PC-9 (cell line): ENCODE results near the gene CILP. TPM values are rescaled to one million over a fixed set of nuclear protein-coding genes. Genes with fewer than 3 reads are reported as not detected.

Experiments
- BruUV-seq: library from RNA; stranded (reverse); fragments of 400-500 nt; replicated peaks from 2 replicates; lab custom pipeline; 2021; lab: Mats Ljungman, UMichigan
- CTCF ChIA-PET: fragments of 300-600 bp; sonication (Branson Sonifier 250); formaldehyde crosslinking; loops from one replicate; lab custom pipeline; 2022; ENCODE audit warnings: antibody characterized with exemption; lab: Charles Lee
- POLR2A ChIA-PET: fragments of 300-600 bp; sonication (Branson Sonifier 250); formaldehyde crosslinking; loops from one replicate; lab custom pipeline; 2022; ENCODE audit warnings: antibody characterized with exemption; ENCODE audit not compliant: unreplicated experiment; lab: Charles Lee
- DNase-seq, 2 experiments: peaks; one replicate each; pipeline versions ENCODE4 v3.0.0 to v3.0.0-alpha.2; 2015 to 2022; ENCODE audit warnings: mixed read lengths in 1 of 2
- H2AFZ ChIP-seq: fragments of 200-600 bp; sonication (generic); 2 replicates; pipeline ENCODE4 v1.8.1; 2017; ENCODE audit warnings: antibody characterized with exemption
- H3F3A ChIP-seq: fragments of 200-600 bp; sonication (generic); 2 replicates; pipeline ENCODE4 v1.8.1; 2017; ENCODE audit warnings: antibody characterized with exemption, mild to moderate bottlenecking, low read depth; ENCODE audit not compliant: insufficient read depth
- H3K27ac ChIP-seq: fragments of 200-600 bp; sonication (generic); 2 replicates; pipeline ENCODE4 v1.6.1; 2016; ENCODE audit warnings: mixed run types
- H3K27me3 ChIP-seq: fragments of 200-600 bp; sonication (generic); 2 replicates; pipeline ENCODE4 v1.6.1; 2016; ENCODE audit warnings: low read depth, mixed run types; ENCODE audit not compliant: insufficient read depth
- H3K36me3 ChIP-seq: fragments of 200-600 bp; sonication (generic); 2 replicates; pipeline ENCODE4 v1.6.1; 2016; ENCODE audit warnings: low read depth, mixed run types
- H3K4me1 ChIP-seq: fragments of 200-600 bp; sonication (generic); replicated peaks from 2 replicates; pipeline ENCODE4 v1.6.1; 2016; ENCODE audit warnings: mixed run types; ENCODE audit not compliant: insufficient read depth
- H3K4me2 ChIP-seq: fragments of 200-600 bp; sonication (generic); 2 replicates; pipeline ENCODE4 v1.6.1; 2017; ENCODE audit warnings: mixed run types
- H3K4me3 ChIP-seq: fragments of 200-600 bp; sonication (generic); 2 replicates; pipeline ENCODE4 v1.6.1; 2016; ENCODE audit warnings: mixed run types
- H3K79me2 ChIP-seq: fragments of 200-600 bp; sonication (generic); 2 replicates; pipeline ENCODE4 v1.6.1; 2017; ENCODE audit warnings: low read depth, mixed run types
- H3K9me2 ChIP-seq: fragments of 200-600 bp; sonication (generic); 2 replicates; pipeline ENCODE4 v1.8.1; 2017; ENCODE audit warnings: mild to moderate bottlenecking; ENCODE audit not compliant: insufficient read depth
- H3K9me3 ChIP-seq: fragments of 200-600 bp; sonication (generic); 2 replicates; pipeline ENCODE4 v1.8.1; 2016; ENCODE audit warnings: low read depth; ENCODE audit not compliant: insufficient read depth
- H4K20me1 ChIP-seq: fragments of 200-600 bp; sonication (generic); 2 replicates; pipeline ENCODE4 v1.8.1; 2017; ENCODE audit not compliant: insufficient read depth
- EZH2 ChIP-seq: fragments of 200-600 bp; sonication (generic); IDR thresholded peaks from 2 replicates; pipeline ENCODE4 v1.8.0; 2017; ENCODE audit warnings: antibody characterized with exemption, low read depth
- intact Hi-C: fragments of 100-400 bp; cut with micrococcal nuclease; formaldehyde crosslinking; loops from one replicate; pipeline ENCODE4 v1.10.0; 2022; ENCODE audit not compliant: unreplicated experiment
- total RNA-seq: library from RNA; stranded (reverse); gene quantifications from 2 replicates; pipeline ENCODE4 v1.2.3, GENCODE V29; 2021
- TF ChIP-seq, protein P1 (sequence below): fragments of 200-600 bp; sonication (generic); conservative IDR thresholded peaks from 2 replicates; pipeline ENCODE4 v1.6.1; 2017; ENCODE audit warnings: mixed run types, antibody characterized with exemption, mild to moderate bottlenecking, moderate library complexity

CILP gene
- total RNA-seq, 1 experiment from 2014 or later, result 0.07 TPM

DNA sequence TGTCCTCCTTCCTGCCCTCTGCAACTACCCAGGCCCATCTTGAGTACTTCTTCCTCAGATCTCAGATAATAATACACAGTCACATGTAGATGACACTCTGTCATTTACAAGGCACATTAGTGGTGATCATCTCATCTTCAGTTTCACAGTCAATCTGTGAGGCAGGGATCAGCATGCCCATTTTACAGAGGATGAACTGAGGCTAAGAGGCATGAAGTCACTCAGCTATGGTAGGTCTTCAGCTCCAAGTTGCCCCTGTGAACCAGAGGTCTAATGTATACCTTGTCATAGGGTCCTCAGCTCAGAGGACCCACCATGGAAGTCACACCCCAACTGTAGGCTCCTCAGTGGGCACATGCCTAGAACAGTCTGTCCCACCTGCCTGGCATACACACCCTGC lies 4.2 kb upstream of the CILP start:
- Histone ChIP-seq H3K79me2 (no peaks in the 10 kb centered on the region), H3K4me3 (no peak overlapping the region), H3K4me1 (peaks cover 18% of the 10 kb centered on the region), H4K20me1 (no peaks in the 10 kb centered on the region), H3K4me2 (no peak overlapping the region), H3K27me3 (no peaks in the 10 kb centered on the region), H3K36me3 (no peaks in the 10 kb centered on the region), H3K9me2 (no peaks in the 10 kb centered on the region), H2AFZ (no peak overlapping the region), H3F3A (peaks cover 2% of the 10 kb centered on the region; the same call in 1 of the 2 replicates), H3K27ac (no peak overlapping the region), H3K9me3 (no peaks in the 10 kb centered on the region)
- ChIA-PET POLR2A (no interaction called here), CTCF (no interaction called here)
- intact Hi-C loops, result no loop called here
- DNase-seq, result no peak
- BruUV-seq, result no TSS peak
- TF ChIP-seq, protein P1, sequence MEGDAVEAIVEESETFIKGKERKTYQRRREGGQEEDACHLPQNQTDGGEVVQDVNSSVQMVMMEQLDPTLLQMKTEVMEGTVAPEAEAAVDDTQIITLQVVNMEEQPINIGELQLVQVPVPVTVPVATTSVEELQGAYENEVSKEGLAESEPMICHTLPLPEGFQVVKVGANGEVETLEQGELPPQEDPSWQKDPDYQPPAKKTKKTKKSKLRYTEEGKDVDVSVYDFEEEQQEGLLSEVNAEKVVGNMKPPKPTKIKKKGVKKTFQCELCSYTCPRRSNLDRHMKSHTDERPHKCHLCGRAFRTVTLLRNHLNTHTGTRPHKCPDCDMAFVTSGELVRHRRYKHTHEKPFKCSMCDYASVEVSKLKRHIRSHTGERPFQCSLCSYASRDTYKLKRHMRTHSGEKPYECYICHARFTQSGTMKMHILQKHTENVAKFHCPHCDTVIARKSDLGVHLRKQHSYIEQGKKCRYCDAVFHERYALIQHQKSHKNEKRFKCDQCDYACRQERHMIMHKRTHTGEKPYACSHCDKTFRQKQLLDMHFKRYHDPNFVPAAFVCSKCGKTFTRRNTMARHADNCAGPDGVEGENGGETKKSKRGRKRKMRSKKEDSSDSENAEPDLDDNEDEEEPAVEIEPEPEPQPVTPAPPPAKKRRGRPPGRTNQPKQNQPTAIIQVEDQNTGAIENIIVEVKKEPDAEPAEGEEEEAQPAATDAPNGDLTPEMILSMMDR, result no peak
- TF ChIP-seq EZH2, result no peak

DNA sequence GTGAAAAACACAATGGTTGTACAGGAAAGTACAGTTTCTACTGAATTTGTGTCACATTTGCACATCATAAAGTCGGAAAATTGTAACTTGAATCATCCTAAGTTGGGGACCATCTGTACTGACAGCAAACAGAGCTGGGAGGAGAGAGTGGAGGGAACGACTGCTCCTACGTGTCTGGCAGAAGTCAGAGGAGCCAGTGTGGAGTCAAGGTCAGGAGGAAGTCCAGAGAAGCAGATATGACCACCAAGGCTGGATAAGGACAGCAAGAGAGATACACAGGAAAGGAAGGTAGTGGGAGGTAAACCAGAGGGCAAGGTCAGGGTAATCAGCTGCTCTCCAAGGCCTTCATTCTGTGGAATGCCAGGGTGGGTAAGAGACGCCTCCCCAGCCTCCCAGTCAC lies 2.7 kb upstream of the CILP start:
- CTCF ChIA-PET, result no interaction called here
- POLR2A ChIA-PET, result no interaction called here
- intact Hi-C loops, result no loop called here

DNA sequence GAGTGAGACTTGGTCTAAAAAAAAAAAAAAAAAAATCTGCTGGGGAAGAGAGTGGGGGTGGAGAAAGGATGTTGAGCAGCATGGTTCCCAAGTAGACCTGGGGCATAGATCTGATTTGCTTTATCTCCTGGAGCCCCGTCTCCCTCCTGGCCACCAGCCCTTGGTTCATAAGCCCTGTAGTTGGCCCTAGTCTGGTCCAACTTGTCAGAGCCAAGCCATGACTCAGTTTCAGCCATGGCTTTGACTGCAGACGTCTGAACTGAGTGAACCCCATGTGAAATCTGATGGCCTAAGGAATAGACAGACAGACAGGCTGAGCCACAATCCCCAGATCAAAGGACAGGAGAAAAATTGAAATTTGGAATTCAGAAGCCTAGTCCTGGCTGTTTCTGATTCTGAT lies 2.0 kb upstream of the CILP start:
- BruUV-seq, result no TSS peak
- no peaks in the 10 kb centered on the region for H3K9me2 ChIP-seq
- peaks cover 17% of the 10 kb centered on the region; the same call in 1 of the 2 replicates for H3F3A ChIP-seq
- no peaks in the 10 kb centered on the region for H3K79me2 ChIP-seq
- H4K20me1 ChIP-seq, result no peaks in the 10 kb centered on the region
- POLR2A ChIA-PET, result no interaction called here
- peaks cover 34% of the 10 kb centered on the region for H3K4me1 ChIP-seq
- H3K27ac ChIP-seq, result no peak overlapping the region
- no peaks in the 10 kb centered on the region for H3K9me3 ChIP-seq
- H3K27me3 ChIP-seq, result no peaks in the 10 kb centered on the region
- no peak for TF ChIP-seq EZH2
- TF ChIP-seq, protein P1, result no peak
- H3K4me2 ChIP-seq, result no peak overlapping the region
- intact Hi-C loops, result no loop called here
- CTCF ChIA-PET, result no interaction called here
- no peaks in the 10 kb centered on the region for H3K36me3 ChIP-seq
- no peak overlapping the region for H2AFZ ChIP-seq
- no peak overlapping the region for H3K4me3 ChIP-seq
- DNase-seq, result no peak

More for the DNA sequence above, 2.7 kb upstream of the CILP start:
- Histone ChIP-seq H3K27me3 (no peaks in the 10 kb centered on the region), H3F3A (peaks cover 17% of the 10 kb centered on the region; the same call in 1 of the 2 replicates), H3K27ac (no peak overlapping the region), H3K36me3 (no peaks in the 10 kb centered on the region), H3K79me2 (no peaks in the 10 kb centered on the region), H3K9me2 (no peaks in the 10 kb centered on the region), H2AFZ (no peak overlapping the region), H3K4me3 (no peak overlapping the region), H3K4me1 (peaks cover 33% of the 10 kb centered on the region), H3K9me3 (no peaks in the 10 kb centered on the region), H3K4me2 (no peak overlapping the region), H4K20me1 (no peaks in the 10 kb centered on the region)
- TF ChIP-seq, protein P1, result no peak
- TF ChIP-seq EZH2, result no peak
- BruUV-seq, result no TSS peak
- DNase-seq, result no peak
